GM18907 (cell line): ENCODE results near the gene AACS.
"Not testable (repeated sequence)": the region's sequence is repeated elsewhere in the genome, so short reads cannot be mapped to it uniquely, and the experiment has no call there.

Source experiments
- ATAC-seq: cut with Tn5 transposase; IDR thresholded peaks from one replicate; pipeline ENCODE4 v1.9.1; 2021; ENCODE audit warnings: mild to moderate bottlenecking, moderate library complexity; ENCODE audit not compliant: unreplicated experiment

AACS gene

GRCh38 chr12:125089626-125090025, 24.4 kb downstream of the AACS start:
- no peak for ATAC-seq

DNA sequence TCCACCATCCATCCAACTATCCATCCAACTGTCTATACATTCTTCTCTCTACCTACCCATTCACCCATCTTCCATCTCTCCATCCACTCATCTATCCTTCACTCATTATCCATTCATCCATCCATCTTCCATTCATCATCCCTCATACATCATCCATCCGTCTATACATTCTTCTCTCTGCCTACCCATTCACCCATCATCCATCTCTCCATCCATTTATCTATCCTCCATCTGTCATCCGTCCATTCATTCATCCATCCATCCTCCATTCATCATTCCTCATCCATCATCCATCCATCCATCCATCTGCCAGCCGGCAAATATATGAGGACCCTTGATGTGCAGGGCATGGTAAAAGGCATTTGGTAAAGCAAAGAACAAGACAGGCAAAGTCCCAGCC, 25.2 kb downstream of the AACS start:
- no peak for ATAC-seq

DNA sequence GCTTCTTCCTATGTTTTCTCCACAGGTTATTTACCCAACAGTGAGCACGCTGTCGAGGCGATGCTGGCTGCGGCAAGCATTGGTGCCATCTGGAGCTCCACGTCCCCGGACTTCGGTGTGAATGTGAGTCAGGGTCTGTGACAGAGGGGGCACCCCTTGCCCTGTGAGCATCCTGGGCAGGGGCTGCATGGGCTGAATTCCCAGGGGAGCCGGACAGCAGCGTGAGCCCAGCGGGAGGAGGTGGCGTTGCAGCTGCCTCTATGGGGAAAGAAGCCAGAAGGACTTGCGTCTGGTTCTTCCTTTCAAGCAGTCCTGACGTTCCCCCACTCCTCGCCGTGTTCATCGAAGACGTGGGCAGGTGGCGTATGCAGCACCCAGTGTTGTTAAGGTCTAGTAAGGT, 26.2 kb downstream of the AACS start:
- ATAC-seq: no peak

- no peak for ATAC-seq
Measured at GRCh38 chr12:125092108-125092871, 27.1 kb downstream of the AACS start.

DNA sequence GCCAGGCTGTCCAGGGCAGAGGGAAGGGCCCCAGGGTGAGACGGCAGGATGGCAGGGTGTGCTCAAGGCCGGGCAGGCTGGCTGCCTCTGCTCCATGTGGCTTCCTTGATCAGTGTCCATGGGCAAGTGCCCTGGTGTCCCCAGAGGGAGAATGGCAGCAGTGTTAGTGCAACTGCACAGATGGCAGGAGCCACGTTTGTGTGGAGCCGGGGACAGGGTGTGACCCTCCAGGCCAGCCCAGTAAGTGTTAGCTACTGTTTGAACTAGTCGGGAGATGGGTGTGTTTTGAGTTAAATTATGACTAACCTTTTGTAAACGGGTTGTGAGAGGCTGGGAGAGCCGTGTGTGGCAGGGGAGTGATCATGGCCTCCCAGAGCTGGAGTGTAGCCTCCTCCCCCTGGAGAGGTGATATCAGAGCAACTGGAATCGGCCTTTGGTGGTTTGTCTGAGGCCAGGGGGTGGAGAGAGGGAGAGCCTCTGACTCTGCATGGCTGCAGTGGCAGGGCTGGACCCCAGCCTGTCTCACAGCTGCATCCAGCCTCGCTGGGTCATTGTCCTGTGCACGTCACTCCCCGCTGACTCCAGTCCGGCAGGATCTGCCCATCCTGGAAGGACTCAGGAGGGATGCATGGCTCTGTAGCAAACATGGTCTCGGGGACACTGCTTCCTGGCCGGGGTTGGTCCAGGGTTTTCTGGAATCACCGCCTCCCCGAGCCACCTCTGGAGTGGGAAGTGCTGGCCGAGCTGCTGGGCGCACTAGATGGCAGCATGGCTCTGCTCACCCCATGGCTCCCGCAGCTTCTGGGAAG, 27.8 kb downstream of the AACS start:
- ATAC-seq: no peak

GRCh38 chr12:125093681-125094330, 28.6 kb downstream of the AACS start:
- ATAC-seq: no peak

- no peak for ATAC-seq
Measured at GRCh38 chr12:125096894-125097293, 31.7 kb downstream of the AACS start.

DNA sequence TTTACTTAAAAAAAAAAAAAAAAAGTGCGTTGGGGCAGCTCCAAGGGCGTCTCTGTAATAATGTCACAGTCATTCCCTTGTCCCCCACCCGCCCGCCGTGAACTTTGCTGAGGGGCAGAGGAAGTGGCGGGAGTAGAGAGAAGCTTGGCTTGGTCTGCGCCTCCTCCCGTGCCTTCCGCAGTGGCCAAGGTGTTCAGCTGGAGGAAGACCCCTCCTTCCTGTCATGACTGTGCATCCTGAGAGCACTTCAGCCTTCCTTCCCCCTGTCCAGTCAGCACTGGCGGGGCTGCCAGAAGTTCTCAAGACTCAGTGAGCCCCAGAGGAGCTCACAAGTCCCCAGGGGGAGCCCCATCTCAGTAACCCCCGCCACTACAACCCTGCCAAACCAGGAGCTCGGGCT, 32.2 kb downstream of the AACS start:
- no peak for ATAC-seq

DNA sequence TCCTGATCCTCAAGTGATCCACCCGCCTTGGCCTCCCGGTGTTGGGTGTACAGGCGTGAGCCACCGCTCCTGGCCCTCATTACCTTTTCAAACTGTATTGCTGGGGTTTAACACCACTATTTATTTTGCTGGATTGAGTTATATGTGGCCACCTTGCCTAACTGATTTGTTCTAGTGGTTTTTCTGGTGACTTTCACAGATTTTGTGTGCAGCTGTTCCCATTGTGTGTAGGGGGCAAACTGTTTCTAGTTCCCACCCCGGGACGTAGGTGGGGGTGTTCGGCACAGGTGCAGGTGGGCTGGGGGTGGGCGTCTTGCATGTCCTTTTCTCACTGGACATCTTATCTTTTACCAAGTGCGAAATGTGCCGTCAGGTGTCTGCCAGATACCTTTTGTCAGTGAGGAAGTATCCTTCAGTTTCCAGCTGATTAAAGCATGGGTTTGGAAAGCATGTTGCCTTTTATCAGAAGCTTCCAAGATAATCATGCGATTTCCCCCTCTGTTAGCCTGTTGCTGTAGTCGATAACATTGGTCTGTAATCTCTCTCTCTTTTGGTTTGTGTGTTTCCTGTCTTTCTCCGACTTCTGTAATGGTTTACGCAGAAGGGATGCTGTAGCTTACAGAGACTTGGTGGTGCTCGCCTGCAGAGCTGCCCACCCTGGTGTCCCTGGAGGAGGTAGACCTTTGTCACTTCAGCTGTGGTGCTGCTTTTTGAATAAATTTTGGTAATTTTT, 33.6 kb downstream of the AACS start:
- ATAC-seq: no peak

DNA sequence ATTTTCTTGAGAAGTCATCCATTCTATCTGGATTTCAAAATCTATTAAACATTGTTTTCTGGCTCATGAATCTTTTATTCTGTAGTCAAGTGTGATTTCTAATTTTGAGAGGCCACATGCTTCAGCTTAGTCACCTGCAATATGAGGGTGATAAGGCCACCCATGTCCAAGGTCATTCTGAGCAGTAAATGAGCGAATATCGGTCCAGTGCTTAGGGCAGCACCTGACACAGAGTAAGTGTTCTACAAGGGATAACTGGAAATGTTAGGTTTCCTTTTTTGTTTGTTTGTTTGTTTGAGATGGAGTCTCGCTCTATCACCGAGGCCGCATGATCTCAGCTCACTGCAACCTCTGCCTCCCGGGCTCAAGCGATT, 34.2 kb downstream of the AACS start:
- ATAC-seq: no peak

DNA sequence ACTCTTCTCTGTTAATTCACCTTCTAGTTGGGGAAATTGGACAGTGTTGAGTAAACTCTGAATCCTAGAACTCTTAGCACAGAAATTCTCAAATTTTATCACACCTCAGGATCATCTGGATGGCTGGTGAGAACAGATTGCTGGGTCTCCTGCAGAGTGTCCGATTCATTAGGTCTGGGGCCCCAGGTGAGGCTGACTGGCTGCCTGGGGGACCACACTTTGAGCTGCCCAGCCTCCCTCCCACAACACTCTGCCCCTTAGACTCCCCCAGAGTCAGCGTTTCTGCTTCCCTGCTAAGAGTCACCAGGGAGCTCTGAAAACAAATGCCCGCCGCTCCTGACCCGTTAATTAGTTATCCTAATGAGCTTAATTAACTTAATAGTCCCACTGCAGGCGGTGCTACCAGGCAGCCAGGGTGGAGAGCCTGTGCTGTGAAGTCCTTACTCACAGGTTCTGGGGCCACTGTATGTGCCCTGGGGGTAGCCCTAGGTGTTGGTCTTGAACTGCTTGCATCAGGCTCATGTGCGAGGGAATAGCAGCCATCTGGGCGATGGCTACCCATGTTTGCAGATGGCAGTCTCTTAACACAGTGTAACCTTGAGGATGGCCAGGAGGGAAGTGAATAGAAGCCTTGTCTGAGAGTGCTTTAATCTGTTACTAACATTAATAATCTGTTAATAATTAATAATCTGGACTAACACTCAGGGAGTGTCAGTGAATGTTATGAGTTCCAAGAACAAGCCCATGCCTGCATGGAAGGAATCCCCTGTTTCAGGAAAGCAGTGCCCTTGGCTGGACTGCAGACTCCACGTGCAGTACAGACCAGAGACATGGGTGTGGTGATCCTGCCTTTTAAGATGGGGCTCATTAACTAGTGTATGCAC, 35.6 kb downstream of the AACS start:
- no peak for ATAC-seq

- no peak for ATAC-seq
Measured at GRCh38 chr12:125104982-125105381, 39.7 kb downstream of the AACS start.

DNA sequence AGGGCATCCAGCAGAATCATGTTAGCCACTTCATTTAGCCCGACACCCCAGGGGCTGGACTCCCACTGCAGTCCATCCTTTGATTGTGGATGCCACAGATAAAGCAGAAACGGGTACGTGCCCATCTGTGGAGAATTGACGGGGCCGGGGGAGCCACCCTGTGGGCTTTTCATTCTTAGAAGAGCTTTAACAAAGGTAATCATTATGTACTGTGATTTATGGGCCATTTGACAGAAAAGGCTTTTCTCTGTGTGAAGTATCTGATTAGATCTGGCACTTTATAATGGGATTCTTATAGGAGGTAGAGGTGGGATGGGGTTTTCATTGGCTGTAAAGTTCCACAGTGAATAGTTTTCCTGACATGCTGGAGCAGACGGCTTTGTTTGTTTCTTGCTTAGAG, 40.4 kb downstream of the AACS start:
- ATAC-seq: no peak

DNA sequence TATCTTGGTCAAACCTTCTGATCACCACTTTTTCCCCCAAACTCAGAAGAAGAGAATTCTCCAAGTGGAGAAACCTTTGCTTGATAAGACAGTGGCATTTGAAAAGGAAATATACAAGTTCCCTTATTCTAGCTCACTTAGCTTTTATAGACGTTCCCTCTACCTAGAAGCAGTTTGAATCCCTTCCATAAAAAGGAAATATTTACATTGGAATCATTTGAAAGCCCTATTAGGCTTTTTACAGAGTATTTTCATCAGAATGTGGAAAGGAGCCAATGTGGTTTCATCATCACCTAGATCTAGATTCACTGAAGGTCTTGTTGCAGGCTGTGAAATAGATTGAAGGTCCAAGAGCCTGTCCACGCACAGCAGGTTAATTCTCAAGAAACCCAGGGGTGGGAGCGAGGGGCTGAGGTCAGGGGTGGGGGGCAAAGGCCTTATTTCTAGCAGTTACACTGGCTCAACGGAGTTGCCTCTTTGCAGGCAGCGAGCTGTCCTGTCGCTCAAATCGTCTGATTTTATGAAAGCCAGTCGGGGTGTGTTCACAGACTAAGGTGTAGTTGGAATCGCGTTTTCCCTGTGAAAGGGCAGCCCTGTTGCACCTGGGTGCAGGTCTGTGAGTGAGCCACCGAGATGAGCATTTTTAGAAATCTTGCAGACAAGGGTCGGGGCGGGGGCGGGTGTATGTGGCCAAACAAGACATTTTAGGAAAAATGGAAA, 45.6 kb downstream of the AACS start:
- no peak for ATAC-seq

- no peak for ATAC-seq
Measured at GRCh38 chr12:125111403-125111802, 46.2 kb downstream of the AACS start.

GRCh38 chr12:125112614-125113013, 47.4 kb downstream of the AACS start:
- ATAC-seq: not testable (repeated sequence)

DNA sequence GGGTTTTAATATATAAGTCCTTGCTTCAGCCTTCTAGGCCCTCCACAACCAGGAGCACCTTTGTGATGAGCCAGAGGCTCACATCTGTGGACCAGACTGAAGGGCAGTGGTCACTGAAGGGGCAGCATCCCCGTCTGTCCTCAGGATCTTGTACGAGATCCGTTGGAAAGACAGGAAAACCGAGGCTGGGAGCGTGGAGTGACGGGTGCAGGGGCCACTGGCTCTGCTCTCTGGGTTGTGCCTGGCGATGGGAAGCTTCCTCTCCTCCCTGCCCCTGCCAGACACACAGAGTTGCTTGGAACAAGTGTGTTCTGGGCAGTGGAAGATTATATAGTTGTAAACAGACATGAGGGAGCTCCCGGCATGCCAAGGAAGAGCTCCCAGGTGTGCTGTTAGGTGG, 48.0 kb downstream of the AACS start:
- no peak for ATAC-seq

DNA sequence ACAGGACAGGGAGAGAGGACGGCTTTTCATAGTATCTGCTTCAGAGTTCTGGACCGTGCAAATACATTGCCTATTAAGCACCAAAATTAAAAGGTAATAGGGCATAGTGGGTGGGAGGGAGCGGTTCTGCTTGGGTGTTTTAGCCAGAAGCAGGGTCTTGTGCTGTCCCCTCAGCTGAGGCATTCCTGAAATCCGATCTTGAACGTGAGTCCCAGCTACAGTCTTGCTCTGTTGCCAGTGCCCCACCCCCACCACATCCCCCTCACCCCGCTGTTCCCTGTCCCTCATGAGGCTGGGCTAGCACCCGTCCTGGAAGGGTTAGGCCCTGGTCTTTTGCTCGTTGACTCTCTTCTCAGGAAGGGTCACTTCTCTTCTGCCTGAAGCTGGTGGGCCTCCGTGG, 48.6 kb downstream of the AACS start:
- ATAC-seq: no peak

DNA sequence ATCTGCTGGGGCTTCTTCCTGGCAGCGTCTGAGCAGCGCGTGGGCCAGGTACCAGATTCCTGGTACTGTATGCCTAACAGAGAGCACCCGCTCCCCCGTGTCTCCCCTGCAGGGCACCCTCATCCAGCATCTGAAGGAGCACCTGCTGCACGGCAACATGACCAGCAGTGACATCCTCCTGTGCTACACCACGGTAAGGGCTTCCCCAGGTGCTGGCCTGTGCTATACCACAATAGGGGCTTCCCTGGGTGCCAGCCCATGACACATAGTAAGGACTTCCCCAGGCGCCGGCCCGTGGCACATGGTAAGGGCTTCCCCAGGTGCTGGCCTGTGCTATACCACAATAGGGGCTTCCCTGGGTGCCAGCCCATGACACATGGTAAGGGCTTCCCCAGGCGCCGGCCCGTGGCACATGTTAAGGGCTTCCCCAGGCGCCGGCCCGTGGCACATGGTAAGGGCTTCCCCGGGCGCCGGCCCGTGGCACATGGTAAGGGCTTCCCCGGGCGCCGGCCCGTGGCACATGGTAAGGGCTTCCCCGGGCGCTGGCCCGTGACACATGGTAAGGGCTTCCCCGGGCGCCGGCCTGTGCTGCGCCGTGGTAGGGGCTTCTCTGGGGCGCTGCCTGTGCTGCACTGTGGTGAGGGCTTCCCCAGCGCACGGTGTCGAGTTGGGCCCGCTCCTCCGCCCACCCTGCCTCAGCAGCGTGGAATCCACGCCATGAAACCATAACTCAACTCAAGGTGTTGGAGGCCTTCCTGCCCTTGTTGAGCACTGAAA, 49.3 kb downstream of the AACS start:
- peak; percentile 78 for ATAC-seq
